NCI-H2029 (cell line): Measurements from ENCODE around the gene MFAP4.

Experiments
- DNase-seq: peaks from one replicate; lab custom pipeline; 2025; lab: John Stamatoyannopoulos, UW

Gene MFAP4

GRCh38 chr17:19386974-19387920, at the start of gene MFAP4:
Gene MFAP4, minus strand, starts transcription at chr17:19387190. Its CDS starts 35 bp downstream, at chr17:19387155.
- no peak for DNase-seq

- DNase-seq, result no peak
Observed at GRCh38 chr17:19433727-19434340, 46.8 kb upstream of the MFAP4 start.

- DNase-seq, result no peak
Observed at GRCh38 chr17:19433255-19433654, 46.3 kb upstream of the MFAP4 start.

GRCh38 chr17:19431691-19432090, 44.7 kb upstream of the MFAP4 start:
- no peak for DNase-seq

- DNase-seq, result no peak
Observed at GRCh38 chr17:19426631-19427030, 39.6 kb upstream of the MFAP4 start.

GRCh38 chr17:19424934-19425868, 38.2 kb upstream of the MFAP4 start:
- DNase-seq, result no peak

- DNase-seq, result no peak
Observed at GRCh38 chr17:19421926-19422325, 34.9 kb upstream of the MFAP4 start.

GRCh38 chr17:19421219-19421618, 34.2 kb upstream of the MFAP4 start:
- DNase-seq, result no peak

- no peak for DNase-seq
Observed at GRCh38 chr17:19418251-19418992, 31.4 kb upstream of the MFAP4 start.

GRCh38 chr17:19417611-19418010, 30.6 kb upstream of the MFAP4 start:
- no peak for DNase-seq

- DNase-seq, result no peak
Observed at GRCh38 chr17:19415806-19416775, 29.1 kb upstream of the MFAP4 start.

GRCh38 chr17:19415311-19415710, 28.3 kb upstream of the MFAP4 start:
- DNase-seq, result no peak

- DNase-seq, result no peak
Observed at GRCh38 chr17:19414396-19415280, 27.6 kb upstream of the MFAP4 start.

- no peak for DNase-seq
Observed at GRCh38 chr17:19413761-19414160, 26.8 kb upstream of the MFAP4 start.

- no peak for DNase-seq
Observed at GRCh38 chr17:19412984-19413383, 26.0 kb upstream of the MFAP4 start.

GRCh38 chr17:19412510-19412909, 25.5 kb upstream of the MFAP4 start:
- DNase-seq, result no peak

- DNase-seq, result no peak
Observed at GRCh38 chr17:19411631-19412030, 24.6 kb upstream of the MFAP4 start.

- DNase-seq, result no peak
Observed at GRCh38 chr17:19410875-19411620, 24.1 kb upstream of the MFAP4 start, which contains the start of gene RNF112. Gene RNF112, plus strand, starts transcription at chr17:19411232. Its CDS starts 177 bp downstream, at chr17:19411409.
